ENCODE measurements around the gene CEL. TPM values are rescaled to one million over a fixed set of nuclear protein-coding genes. Genes with fewer than 3 reads are reported as not detected.

Gene CEL
- total RNA-seq, 1 experiment from 2014 or later, result 6.6 TPM

DNA sequence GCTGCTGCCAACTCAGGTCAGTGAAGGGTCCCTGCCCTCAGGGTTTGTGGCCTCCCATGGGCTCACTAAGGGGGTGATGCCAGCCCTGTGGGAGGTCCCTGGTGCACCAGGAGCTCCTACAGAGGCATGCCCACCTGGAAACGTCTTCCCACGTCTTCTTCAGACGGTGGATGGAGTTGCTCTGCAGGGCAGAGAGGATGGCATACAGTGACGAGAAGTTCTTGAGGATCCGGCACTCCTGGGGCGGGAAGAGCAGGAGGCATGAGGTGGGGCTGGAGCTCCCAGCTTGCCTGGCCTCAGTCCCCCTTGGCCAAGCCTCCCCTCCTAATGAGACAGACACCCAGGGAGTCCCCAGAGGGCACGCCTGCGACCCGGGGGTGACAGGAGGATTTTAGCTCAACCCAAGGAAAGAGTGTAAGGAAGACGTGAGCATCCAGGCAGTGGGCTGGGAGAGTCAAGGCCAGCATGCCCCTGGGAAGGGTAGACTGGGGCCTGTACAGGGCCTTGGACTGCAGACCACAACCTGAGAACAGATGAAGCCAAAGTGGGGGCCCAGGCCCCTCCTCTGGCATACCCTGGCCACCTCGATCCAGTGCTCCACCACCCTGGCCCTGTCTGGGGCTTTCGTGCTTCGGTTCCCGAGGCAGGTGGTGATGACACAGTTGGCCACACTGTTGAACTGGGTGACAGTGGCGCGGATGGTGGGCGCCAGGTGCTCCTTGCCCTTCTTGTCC lies 44.9 kb downstream of the CEL start:
- H3K4me3 Mint-ChIP-seq, result no peak overlapping the region
- ChIA-PET POLR2A (no interaction called here), CTCF (interaction anchor here (0.6 to 7.8 kb wide), 4 partner anchors 8 to 39 kb away, joined by 3 to 93 read pairs (median 4); no protein-coding TSS in a partner anchor)
- H3K27me3 Mint-ChIP-seq (ENCODE audit: low read depth), result no peaks in the 10 kb centered on the region
- peak overlapping the region; percentile 17; the same call in 1 of the 2 replicates for H3K27ac Mint-ChIP-seq
- no peaks in the 10 kb centered on the region for H3K9me3 Mint-ChIP-seq
- peaks cover 26% of the 10 kb centered on the region for H3K36me3 Mint-ChIP-seq
- H3K4me1 Mint-ChIP-seq, result peaks cover 3% of the 10 kb centered on the region
- TF ChIP-seq SP1 (CRISPR knock-in tag; conservative IDR thresholded peaks at IDR 0.05) (no peak), ELF4 (CRISPR knock-in tag; IDR thresholded peaks at IDR 0.05; ENCODE audit: low read depth) (no peak), ZNF263 (CRISPR knock-in tag; IDR thresholded peaks at IDR 0.05; ENCODE audit: low read depth) (no peak), GRHL2 (CRISPR knock-in tag; IDR thresholded peaks at IDR 0.05; ENCODE audit: insufficient replicate concordance, severe bottlenecking) (no peak), FOXP1 (CRISPR knock-in tag; IDR thresholded peaks at IDR 0.05; ENCODE audit: borderline replicate concordance) (no peak), HMGA2 (CRISPR knock-in tag; IDR thresholded peaks at IDR 0.05) (no peak), NFYB (CRISPR knock-in tag; conservative IDR thresholded peaks at IDR 0.05; ENCODE audit: low read depth) (no peak), ETV6 (CRISPR knock-in tag; IDR thresholded peaks at IDR 0.05) (no peak), CREB1 (CRISPR knock-in tag; IDR thresholded peaks at IDR 0.05) (no peak), MXD4 (CRISPR knock-in tag; IDR thresholded peaks at IDR 0.05; ENCODE audit: borderline replicate concordance) (no peak), ESRRA (CRISPR knock-in tag; IDR thresholded peaks at IDR 0.05; ENCODE audit: borderline replicate concordance) (no peak), ZNF317 (CRISPR knock-in tag; IDR thresholded peaks at IDR 0.05; ENCODE audit: borderline replicate concordance, low read depth) (no peak)
- TF ChIP-seq, protein P1, sequence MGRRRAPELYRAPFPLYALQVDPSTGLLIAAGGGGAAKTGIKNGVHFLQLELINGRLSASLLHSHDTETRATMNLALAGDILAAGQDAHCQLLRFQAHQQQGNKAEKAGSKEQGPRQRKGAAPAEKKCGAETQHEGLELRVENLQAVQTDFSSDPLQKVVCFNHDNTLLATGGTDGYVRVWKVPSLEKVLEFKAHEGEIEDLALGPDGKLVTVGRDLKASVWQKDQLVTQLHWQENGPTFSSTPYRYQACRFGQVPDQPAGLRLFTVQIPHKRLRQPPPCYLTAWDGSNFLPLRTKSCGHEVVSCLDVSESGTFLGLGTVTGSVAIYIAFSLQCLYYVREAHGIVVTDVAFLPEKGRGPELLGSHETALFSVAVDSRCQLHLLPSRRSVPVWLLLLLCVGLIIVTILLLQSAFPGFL (CRISPR knock-in tag; IDR thresholded peaks at IDR 0.05; ENCODE audit: borderline replicate concordance), result no peak
- TF ChIP-seq, protein P2, sequence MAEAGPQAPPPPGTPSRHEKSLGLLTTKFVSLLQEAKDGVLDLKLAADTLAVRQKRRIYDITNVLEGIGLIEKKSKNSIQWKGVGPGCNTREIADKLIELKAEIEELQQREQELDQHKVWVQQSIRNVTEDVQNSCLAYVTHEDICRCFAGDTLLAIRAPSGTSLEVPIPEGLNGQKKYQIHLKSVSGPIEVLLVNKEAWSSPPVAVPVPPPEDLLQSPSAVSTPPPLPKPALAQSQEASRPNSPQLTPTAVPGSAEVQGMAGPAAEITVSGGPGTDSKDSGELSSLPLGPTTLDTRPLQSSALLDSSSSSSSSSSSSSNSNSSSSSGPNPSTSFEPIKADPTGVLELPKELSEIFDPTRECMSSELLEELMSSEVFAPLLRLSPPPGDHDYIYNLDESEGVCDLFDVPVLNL (CRISPR knock-in tag; IDR thresholded peaks at IDR 0.05; ENCODE audit: borderline replicate concordance, low read depth), result no peak
- TF ChIP-seq, protein P3, sequence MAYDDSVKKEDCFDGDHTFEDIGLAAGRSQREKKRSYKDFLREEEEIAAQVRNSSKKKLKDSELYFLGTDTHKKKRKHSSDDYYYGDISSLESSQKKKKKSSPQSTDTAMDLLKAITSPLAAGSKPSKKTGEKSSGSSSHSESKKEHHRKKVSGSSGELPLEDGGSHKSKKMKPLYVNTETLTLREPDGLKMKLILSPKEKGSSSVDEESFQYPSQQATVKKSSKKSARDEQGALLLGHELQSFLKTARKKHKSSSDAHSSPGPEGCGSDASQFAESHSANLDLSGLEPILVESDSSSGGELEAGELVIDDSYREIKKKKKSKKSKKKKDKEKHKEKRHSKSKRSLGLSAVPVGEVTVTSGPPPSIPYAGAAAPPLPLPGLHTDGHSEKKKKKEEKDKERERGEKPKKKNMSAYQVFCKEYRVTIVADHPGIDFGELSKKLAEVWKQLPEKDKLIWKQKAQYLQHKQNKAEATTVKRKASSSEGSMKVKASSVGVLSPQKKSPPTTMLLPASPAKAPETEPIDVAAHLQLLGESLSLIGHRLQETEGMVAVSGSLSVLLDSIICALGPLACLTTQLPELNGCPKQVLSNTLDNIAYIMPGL (CRISPR knock-in tag; IDR thresholded peaks at IDR 0.05), result no peak
- TF ChIP-seq, protein P4, sequence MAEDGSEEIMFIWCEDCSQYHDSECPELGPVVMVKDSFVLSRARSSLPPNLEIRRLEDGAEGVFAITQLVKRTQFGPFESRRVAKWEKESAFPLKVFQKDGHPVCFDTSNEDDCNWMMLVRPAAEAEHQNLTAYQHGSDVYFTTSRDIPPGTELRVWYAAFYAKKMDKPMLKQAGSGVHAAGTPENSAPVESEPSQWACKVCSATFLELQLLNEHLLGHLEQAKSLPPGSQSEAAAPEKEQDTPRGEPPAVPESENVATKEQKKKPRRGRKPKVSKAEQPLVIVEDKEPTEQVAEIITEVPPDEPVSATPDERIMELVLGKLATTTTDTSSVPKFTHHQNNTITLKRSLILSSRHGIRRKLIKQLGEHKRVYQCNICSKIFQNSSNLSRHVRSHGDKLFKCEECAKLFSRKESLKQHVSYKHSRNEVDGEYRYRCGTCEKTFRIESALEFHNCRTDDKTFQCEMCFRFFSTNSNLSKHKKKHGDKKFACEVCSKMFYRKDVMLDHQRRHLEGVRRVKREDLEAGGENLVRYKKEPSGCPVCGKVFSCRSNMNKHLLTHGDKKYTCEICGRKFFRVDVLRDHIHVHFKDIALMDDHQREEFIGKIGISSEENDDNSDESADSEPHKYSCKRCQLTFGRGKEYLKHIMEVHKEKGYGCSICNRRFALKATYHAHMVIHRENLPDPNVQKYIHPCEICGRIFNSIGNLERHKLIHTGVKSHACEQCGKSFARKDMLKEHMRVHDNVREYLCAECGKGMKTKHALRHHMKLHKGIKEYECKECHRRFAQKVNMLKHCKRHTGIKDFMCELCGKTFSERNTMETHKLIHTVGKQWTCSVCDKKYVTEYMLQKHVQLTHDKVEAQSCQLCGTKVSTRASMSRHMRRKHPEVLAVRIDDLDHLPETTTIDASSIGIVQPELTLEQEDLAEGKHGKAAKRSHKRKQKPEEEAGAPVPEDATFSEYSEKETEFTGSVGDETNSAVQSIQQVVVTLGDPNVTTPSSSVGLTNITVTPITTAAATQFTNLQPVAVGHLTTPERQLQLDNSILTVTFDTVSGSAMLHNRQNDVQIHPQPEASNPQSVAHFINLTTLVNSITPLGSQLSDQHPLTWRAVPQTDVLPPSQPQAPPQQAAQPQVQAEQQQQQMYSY (CRISPR knock-in tag; IDR thresholded peaks at IDR 0.05), result no peak
- TF ChIP-seq, protein P5, sequence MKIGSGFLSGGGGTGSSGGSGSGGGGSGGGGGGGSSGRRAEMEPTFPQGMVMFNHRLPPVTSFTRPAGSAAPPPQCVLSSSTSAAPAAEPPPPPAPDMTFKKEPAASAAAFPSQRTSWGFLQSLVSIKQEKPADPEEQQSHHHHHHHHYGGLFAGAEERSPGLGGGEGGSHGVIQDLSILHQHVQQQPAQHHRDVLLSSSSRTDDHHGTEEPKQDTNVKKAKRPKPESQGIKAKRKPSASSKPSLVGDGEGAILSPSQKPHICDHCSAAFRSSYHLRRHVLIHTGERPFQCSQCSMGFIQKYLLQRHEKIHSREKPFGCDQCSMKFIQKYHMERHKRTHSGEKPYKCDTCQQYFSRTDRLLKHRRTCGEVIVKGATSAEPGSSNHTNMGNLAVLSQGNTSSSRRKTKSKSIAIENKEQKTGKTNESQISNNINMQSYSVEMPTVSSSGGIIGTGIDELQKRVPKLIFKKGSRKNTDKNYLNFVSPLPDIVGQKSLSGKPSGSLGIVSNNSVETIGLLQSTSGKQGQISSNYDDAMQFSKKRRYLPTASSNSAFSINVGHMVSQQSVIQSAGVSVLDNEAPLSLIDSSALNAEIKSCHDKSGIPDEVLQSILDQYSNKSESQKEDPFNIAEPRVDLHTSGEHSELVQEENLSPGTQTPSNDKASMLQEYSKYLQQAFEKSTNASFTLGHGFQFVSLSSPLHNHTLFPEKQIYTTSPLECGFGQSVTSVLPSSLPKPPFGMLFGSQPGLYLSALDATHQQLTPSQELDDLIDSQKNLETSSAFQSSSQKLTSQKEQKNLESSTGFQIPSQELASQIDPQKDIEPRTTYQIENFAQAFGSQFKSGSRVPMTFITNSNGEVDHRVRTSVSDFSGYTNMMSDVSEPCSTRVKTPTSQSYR (CRISPR knock-in tag; IDR thresholded peaks at IDR 0.05), result no peak
- TF ChIP-seq, protein P6, sequence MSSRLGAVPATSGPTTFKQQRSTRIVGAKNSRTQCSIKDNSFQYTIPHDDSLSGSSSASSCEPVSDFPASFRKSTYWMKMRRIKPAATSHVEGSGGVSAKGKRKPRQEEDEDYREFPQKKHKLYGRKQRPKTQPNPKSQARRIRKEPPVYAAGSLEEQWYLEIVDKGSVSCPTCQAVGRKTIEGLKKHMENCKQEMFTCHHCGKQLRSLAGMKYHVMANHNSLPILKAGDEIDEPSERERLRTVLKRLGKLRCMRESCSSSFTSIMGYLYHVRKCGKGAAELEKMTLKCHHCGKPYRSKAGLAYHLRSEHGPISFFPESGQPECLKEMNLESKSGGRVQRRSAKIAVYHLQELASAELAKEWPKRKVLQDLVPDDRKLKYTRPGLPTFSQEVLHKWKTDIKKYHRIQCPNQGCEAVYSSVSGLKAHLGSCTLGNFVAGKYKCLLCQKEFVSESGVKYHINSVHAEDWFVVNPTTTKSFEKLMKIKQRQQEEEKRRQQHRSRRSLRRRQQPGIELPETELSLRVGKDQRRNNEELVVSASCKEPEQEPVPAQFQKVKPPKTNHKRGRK (CRISPR knock-in tag; IDR thresholded peaks at IDR 0.05; ENCODE audit: borderline replicate concordance), result no peak
- no peak for ATAC-seq
- no peak for DNase-seq (ENCODE audit: low spot score)
